ENCODE data around the gene UTP20.

Gene UTP20

DNA sequence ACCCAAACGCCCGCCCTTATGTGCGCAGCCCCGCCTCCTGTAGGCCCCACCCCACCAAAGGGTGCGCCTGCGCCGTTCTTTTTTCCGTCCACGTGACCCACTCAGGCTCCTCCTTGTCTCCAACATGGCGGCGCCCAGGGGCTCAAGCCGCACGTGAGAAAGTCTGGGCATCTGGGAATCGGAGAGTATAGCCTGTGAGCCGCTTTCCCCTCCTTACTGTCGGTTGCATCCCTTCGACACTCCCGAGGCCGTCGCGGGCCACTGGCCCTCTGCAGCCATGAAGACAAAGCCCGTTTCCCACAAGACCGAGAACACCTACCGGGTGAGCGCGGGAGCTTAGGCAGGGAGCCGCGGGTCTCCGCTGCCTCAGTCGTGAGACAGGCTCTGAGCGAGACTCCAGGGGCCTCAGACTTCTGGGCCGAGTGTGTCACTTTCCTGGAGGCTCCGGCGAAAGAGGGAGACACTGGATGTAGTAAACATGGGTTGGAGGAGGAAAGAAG, at the start of gene UTP20:
Gene UTP20 (plus strand): TSS at position 100 of the 500 bp plus-strand sequence. CDS start 178 bp downstream, at position 278.
- no peak for FAIRE-seq
- peak; percentile 84 for DNase-seq (ENCODE audit: low spot score)

DNA sequence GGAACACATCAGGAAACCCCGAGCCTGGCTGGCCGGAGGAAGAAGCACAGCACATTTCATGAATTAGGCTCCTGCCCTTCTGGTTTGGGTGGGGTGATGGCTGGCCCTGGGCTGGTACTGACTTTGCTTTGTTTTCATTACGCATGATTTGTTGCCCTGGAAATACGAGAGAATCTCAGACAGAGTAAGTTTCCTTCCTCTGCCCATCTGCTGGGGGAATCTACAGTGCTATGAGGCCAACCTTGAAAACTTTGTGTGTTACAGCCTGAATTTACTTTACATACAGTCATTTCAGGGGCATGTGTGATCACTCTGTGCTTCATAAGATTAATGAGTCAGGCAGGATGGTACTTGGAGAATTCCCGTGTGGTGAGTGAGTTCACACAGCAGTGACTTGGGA, 49.4 kb upstream of the UTP20 start:
- DNase-seq (ENCODE audit: low spot score) (peak; percentile 43), FAIRE-seq (no peak)

DNA sequence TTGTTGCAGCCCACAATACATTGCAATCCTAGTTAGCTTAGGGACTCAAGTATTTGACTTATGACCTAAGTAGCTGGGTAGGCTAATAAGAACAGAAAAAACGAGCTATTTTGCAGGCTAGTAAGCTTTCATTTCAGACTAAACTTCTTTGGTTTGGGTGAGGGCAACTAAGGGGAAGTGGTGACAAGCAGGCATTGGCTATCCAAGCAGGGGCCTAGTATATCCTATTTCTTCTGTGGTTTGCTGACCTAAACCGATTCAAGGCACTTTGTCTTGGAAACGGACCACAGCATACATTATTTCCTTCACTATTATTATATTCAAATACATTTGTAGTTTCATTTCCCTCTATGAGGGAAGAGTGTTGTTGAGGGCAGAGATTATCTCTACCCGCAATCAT, 48.3 kb upstream of the UTP20 start:
- FAIRE-seq (no peak), DNase-seq (ENCODE audit: low spot score) (no peak)

DNA sequence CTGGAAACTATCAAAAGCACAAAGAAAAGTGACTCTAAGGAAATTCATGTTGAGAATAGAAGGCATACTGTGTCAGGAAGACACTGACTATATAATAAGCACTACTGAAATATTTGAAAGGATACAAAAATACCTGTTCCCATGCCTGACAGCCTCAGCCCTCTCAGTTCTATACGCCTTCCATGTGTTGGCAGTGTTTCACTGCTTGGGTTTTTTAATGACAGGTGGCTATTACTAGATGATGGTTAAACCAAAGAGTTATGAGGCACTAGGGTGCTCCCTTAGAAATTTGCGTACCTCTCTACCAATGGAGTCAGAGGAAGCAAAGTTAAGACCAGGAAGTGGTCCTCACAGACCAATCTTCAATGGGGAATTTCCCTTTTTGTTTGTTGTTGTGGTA, 44.2 kb upstream of the UTP20 start:
- FAIRE-seq (no peak), DNase-seq (ENCODE audit: low spot score) (no peak)

DNA sequence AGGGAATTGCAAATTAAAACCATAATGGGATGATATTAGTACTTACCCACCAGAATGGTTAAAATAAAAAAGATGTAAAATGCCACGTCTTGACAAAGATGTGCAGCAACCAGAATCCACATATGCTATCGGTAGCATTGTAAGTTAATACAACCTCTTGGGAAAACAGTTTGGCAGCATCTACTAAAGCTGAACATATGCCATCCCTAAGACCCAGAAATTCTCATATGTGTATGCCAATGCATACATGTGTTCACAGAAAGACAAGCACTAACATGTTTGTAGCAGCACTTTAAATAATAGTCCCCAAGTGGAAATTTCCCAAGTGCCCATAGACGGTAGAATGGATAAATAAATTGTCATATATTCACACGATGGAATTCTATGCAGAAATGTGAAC, 41.6 kb upstream of the UTP20 start:
- FAIRE-seq: no peak
- DNase-seq (ENCODE audit: low spot score): no peak

DNA sequence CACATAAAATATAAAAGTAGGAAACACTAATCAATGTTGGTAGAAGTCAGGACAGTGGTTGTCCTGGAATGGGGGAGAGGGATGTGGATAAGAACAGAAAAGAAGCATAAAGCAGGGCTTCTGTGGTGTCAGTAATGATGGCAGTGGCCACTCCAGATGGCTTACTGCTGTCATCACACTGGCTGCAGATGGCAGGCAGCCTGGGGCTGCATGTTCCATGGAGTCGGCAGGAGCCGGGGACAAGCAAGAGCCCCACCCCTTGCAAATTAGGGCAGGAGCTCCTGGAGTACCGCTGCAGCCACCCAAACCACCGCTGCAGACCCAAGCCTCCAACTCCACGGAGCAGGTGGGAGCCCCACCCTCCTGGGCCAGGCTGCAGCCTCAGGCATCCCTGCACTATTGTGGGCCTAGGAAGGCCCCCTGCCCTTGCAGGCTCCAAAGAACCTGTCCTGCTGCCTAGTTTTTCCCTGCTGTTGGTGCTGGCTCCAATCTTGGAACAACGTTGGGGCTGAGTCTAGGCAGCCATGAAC, 41.0 kb upstream of the UTP20 start:
- FAIRE-seq (no peak), DNase-seq (ENCODE audit: low spot score) (no peak)

DNA sequence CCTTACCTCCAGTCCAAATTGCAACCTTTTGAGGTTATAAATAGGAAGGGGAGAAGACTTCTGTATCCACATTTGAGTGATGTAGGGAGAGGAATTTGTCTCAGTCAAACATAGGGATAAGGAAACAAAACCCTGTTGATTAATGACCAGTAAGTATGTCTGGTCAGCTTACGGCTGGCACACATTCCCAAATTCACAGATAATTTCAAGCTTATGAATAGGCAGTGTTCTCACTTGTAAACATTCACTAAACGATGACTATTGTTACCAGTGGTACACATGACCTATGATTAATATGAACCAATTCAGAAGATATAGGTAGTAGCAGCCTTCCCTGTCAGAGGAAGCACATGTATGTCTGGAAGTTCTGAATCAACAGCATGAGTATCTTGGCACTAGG, 36.8 kb upstream of the UTP20 start:
- no peak for DNase-seq (ENCODE audit: low spot score)
- no peak for FAIRE-seq

DNA sequence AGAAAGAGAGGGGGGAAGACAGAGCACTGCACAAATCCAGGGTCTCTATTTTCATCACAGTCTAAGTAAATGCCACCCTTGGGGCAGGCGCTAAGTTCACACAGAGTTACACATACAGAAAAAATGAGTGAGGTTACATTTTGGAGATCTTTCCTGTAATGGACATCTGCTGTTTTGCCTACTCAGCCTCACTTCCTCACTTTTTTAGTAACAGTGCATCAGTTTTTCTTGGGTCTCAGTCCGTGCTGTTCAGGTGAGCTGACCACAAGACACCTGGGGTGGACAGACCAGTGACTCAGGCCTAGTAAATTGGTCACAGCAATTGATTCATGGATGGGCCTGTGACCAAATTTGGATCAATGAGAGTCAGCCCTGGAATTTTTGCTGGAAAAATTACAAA, 36.3 kb upstream of the UTP20 start:
- DNase-seq (ENCODE audit: low spot score) (no peak), FAIRE-seq (no peak)

DNA sequence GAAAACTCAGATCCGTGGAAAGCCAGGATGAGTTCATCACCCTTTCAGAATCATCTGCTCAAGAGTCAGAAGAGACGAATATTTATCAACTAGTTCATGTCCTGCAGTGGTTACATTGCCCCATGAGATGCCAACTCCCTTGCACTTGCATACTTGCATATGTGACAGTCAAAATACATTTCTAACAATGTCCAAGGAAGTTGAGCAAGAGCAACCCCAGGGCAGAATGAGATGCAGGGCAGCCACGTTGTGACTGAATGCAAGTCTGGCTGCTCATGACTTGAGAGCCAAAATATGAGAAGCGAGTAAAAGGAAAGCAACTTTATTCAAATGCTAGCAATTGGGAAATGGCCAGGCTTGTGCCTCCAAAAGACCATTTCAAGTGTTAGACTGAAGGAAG, 23.6 kb upstream of the UTP20 start:
- FAIRE-seq: no peak

DNA sequence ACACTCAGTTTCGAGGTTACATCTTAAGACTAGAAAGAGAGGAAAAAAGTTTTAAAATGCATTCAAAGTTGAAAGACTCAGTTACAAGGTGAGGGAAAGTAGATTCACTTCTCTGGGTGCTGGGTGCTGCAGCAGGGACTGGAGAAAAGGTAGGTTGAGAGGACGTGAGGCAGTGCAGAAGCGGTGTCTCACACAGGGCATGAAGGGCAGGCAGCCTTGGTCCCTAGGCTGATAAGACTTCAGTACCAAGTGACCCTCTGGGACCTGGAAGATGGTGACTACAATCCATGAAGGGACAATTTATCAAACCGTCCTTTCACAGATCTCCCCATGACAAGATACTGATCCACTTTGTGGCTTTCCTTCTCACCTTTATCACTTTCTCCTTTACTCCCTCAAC, 22.5 kb upstream of the UTP20 start:
- no peak for FAIRE-seq
- no peak for DNase-seq (ENCODE audit: low spot score)

More for the DNA sequence above, 23.6 kb upstream of the UTP20 start:
- no peak for DNase-seq (ENCODE audit: low spot score)

DNA sequence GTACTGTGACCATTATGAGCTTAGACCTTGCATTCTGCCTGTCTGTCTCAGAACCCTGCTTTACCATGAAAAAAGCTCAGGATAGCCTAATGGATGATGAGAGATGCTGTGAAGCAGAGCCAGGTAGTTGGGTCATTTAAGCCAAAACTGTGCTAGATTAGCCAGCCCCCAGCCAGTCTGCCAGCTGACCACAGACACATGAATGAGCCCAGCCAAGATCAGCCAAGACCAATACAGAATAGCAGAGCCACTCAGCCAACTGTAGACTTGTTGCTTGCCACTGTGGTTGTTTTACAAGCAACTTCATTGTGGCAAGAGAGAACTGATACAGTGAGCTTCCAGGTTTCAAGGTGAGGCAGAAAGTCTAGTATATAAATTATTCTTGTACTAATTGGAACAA, 12.8 kb upstream of the UTP20 start:
- no peak for FAIRE-seq
- no peak for DNase-seq (ENCODE audit: low spot score)

DNA sequence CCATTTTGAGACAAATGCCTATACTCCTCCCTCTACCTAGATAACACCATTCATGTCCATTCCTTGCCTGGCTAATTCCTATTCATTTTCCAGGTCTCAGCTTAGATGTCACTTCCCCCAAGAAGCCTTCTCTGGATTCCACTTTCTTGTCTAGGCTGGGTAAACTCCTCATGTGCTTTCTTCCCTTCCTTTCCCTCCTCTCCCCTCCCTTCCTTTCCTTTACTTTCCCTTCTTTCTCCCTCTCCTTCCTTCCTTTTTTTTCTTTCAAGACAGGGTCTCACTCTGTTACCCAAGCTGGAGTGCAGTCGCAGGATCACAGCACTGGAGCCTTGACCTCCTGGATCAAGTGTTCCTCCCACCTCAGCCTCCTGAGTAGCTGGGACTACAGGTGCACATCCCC, 3.5 kb upstream of the UTP20 start:
- DNase-seq (ENCODE audit: low spot score): no peak
- no peak for FAIRE-seq

DNA sequence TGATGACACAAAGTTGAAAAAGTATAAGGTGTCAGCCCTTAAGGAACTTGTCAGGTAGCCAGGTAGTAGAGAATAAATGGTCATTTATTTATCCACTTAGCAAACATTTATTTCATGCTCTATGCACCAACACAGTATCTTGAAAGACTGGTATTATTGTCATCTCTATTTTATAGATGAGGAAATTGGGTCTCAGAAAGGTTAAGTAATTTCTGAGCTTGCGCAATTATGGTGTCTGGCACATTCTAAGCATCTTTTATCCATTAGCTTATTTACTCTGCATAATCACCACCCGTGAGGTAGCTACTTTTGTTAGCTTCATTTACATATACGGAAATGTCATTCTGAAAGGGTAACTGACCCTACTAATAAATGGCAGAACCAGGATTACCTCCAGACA, 2.5 kb upstream of the UTP20 start:
- FAIRE-seq (no peak), DNase-seq (ENCODE audit: low spot score) (no peak)

DNA sequence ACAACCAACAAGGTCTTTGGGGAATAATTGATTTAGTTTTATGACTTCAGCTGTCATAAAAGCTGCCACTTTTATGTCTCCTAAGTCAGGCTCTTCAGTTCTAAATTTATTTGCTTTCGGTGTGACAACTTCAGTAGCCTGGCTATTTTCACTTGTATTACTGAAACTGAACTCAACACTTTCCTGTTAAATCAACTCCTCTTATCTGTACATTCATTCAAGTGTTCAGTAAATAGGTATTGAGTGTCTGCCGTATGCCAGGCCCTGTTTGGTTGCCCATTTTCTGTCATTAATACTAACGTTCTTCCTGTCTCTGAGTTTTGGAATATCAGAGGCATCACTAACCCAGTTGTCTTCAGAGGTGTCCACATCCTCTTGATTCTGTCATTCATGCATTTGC, 7.5 kb downstream of the UTP20 start:
- DNase-seq (ENCODE audit: low spot score) (no peak), FAIRE-seq (no peak)

DNA sequence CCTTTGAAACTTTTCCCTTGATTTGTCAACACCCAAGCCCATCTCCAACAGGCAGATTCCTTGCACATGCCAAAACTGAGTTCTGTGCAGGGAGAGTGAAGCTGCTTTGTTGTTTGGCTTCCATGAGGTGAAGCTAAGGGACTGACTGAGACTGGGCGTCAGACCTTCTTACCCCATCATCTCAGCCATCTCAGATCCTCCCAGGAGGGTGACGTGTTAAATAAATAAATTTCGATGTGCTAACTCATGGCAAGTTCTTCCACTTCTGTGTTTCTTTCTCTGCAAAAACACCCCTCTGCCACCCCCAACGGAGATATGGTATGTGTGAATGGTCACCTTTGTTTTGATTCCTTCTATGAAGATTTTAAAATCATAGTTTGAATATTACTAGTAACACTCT, 17.8 kb downstream of the UTP20 start:
- no peak for DNase-seq (ENCODE audit: low spot score)

DNA sequence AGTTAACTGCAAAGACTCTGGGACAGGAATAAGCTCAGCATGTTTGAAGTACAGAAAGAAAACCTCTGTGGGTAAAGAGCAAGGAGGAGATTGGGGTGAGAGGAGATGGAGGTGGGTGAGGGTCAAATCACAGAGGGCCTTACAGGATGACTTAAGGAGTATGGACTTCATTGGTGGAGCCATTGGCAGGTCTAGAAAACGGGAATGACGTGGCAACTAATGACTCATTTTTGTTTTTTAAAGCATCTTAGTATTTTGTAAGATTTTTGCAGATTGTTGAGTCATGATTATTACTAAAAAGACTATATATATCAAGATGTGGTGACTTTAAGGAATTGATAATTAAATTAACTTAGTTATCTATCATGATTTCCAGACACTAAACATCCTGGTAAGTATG, 18.5 kb downstream of the UTP20 start:
- no peak for DNase-seq (ENCODE audit: low spot score)
- FAIRE-seq: no peak

More for the DNA sequence above, 17.8 kb downstream of the UTP20 start:
- no peak for FAIRE-seq

DNA sequence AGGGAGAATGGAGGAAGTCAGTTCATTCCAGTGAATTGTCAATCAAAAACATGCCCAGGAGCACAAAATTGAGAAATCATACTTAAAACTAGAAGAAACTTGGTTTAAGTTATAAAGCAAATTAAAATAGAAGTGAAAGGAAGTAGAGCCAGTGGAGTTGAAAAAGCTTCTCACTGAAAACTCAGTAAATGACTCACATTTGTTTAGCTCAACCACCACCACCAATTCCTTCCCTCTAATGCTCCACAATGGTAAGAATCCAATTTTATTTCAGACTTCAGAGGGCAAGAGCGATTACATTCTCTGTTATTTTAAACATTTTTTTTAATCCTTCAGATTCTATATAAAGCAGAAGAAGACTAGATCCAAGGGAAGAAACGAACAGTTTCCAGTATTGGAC, 19.4 kb downstream of the UTP20 start:
- FAIRE-seq: no peak
- no peak for DNase-seq (ENCODE audit: low spot score)

DNA sequence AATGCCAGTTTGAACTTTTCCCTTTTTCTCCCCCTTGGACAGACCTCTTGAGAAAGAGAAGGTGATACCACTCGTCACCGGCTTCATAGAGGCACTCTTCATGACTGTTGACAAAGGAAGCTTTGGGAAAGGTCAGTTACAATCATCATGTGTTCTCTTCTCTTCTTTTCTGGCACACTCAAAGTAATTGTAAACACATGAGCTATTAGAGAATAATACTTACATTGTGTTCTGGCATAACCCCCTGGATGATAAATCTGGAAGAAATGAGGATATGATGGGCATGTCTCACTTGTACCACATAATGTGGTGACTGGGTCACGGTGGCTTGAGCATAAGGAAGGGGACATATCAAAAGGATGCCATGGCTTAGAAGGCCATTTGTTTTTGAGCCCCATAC, 20.0 kb downstream of the UTP20 start:
- FAIRE-seq (no peak), DNase-seq (ENCODE audit: low spot score) (no peak)

DNA sequence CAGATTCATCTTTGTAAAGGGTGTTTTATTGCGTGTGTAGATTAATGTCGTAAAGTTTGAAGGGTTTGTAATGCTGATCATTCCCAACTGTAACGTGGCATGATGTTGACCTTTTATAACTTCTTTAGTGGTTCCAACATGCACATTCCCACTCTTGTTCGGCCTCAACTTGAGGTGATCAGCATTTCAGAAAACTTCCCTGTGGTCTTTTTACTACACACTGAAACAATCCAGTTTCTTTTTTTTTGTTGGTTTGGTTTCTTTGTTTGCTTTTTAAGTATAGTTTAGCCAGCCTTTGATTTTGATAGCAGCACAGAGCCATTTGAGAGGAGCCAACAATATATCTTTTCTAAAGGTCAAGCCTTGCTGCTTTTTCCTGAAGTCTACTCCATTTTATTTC, 22.8 kb downstream of the UTP20 start:
- DNase-seq (ENCODE audit: low spot score) (no peak), FAIRE-seq (no peak)

DNA sequence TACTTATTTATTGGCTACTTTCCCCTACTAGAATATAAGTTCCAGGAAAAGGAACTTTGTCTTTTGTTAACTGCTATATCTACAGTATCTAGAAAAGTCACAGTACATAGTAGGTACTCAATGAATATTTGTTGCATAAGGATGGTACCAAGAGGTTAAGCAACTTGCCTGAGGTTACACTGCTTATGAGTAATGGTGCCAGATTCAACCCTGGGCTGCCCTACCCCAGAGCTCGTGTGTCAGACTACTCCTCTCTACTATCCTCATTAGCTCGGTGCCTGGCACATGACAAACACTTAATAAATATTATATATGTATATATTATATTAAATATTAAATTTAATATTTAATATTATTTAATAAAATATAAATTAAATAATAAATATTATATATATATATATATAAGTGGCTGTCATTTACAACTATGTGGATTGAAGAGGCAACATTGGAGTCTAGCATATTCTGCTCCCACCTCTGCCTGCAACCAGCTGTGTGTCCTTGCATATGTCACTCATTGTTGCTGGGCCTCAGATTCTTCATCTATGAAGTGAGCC, 25.4 kb downstream of the UTP20 start:
- FAIRE-seq: no peak
- DNase-seq (ENCODE audit: low spot score): no peak

DNA sequence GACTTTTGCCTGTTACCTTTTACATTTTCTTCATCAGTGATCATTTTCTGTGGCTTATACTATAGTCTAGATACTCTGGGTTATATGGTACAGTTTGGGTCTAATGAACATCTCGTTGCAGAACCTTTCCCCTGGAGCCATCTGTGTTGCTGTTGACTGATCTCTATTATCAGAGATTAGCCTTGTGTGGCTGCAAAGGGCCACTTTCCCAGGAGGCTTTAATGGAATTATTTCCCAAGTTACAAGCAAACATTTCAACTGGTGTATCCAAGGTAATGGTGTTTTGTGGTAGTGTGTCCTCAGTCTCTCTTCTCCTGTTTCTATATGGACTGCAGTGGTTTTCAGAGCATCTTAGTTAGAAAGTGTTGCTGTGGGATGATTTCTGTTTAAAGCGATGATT, 25.9 kb downstream of the UTP20 start:
- DNase-seq (ENCODE audit: low spot score): no peak
- FAIRE-seq: no peak

DNA sequence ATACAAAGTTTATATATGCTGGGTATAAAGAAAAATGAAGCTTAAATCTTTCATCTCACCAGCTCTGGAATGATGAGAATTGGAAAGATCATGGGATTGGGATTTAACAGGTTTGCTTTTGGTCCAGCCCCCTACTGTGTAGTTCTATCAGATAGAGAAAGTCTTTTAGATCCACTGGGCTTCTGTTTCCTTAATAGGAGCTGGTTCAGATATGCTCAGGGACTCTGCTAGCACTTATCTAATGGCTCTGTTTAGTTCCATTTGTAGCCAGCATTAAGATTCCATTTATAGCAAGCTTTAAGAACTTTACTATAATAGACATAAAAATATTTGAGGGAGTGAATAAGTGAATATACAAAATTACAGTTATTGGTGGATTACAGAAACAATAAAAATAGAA, 42.6 kb downstream of the UTP20 start:
- FAIRE-seq: no peak

DNA sequence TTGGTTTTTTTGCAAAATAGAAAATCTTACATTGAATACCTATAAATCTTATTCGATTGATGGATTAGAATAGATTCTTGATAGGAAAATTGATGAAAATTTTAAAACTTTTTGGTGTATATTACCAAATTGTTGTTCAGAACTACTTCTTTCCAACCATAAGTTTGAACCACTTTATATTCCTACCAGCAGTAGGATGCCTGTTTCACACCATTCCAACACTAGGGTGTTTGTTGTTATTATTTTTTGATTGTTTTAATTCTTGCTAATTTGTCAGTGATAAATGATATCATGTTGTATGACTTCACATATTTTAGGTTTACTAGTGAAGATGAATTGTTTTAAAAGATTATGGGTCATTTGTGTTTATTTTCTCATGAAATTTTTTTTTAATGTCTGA, 43.4 kb downstream of the UTP20 start:
- DNase-seq (ENCODE audit: low spot score): no peak
- FAIRE-seq: no peak

More for the DNA sequence above, 42.6 kb downstream of the UTP20 start:
- no peak for DNase-seq (ENCODE audit: low spot score)

DNA sequence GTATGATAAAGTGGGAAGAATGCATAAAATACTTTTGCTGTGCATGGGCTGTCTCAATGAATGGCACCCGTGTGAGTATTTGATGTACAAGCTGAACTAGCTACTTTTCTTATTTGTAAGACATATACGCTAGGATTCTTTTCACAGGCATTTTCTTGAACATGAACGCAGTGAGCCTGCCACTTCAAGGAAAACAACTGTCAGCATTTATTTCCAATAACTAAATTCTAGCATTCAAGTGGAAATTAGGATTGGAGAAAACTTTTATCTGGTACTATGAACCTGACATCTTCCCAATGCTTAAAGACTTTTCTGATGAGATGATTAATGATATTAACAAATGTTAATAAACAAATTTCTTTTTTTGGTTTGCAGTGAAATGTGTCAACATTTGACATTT, 45.7 kb downstream of the UTP20 start:
- DNase-seq (ENCODE audit: low spot score): no peak
- no peak for FAIRE-seq
